IPS-NIHi11 (cell line): ENCODE data around the gene ATP9B.
A peak's percentile ranks its signal among the peaks of the same experiment; 100 is the strongest.

Experiments
- DNase-seq: peaks from one replicate; pipeline ENCODE4 v3.0.0; 2012; ENCODE audit warnings: mixed read lengths, low spot score

ATP9B gene

DNA sequence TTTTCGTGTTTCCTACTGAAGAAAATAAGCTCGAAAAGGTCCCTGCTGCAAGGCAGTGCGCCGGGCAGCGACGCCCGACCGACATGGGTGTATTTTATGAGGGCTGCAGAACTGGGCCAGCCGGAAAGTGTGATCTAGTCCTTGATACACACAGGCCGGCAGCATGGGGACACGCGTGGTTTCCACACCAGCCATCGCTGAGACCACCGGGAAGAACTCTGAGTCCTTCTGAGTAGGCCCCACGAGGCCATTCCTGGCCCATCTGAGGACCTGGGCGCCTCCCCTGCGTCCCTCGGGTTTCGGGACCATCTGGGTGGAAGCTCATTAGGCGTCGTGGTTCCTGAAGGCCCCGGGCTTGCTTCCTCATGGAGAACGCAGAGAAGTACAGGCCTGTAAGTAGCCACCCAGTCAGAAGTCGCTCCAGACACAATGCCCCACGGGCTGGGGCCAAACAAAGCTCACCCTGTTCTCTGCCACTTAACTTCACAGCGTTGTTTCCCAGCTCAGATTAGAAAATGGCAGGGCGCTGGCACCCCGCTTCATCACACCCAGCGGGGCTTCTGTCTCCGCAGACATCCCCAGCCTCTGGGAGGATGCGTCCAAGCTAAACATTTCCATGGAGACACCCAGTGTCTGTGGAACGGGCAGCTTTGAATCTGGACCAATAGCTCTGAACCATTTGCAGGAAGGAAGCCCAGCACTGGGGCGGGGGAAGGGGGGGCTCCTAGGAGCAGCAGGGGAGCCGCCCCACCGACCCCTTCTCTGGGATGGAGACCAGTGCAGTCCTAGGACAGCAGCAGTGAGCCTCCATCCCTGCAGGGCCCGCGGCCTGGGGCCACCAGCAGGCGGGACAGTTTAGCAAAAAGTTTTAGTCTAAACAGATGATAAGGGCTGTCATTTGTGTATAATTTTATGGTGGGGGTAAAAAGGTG lies 328.9 kb downstream of the ATP9B start:
- no peak for DNase-seq

DNA sequence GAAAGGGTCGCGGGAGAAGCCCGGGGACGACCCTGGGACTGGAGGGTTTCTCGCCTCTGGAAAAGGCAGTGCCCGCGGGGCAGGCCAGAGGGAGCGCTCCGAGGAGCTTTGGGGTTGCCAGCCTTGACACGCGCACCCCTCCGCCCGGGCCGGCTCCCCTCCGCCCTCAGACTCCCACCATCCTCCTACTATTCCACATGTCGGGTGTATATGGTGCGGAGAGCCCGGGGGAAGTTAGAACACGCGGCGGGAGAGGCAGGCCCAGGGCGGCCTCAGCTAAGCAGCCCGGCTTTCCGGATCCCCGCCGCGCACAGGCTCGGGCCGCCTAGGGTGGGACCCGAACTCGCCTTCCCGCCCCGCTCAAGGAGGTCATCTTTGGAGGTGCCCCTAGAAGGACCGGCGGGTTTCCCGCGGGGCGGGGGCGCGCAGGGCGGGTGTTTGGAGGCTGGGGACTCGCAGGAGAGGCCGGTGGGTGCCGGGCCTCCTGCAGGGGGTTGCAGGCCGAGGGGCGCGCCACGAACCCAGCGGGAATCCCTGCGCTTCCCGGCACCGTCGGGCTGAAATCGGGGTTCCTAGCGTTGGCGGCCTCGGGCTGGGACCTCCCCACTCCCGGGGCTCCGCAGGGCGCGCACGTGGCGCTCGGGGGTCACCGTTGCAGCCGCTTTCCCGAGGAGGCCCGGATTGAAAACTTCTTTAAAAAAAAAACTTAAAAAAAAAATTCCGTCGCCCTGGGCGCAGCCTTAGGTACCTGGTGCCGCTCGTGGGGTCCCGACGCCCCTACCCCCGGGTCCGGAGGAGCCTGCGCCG lies 330.3 kb downstream of the ATP9B start:
- no peak for DNase-seq

DNA sequence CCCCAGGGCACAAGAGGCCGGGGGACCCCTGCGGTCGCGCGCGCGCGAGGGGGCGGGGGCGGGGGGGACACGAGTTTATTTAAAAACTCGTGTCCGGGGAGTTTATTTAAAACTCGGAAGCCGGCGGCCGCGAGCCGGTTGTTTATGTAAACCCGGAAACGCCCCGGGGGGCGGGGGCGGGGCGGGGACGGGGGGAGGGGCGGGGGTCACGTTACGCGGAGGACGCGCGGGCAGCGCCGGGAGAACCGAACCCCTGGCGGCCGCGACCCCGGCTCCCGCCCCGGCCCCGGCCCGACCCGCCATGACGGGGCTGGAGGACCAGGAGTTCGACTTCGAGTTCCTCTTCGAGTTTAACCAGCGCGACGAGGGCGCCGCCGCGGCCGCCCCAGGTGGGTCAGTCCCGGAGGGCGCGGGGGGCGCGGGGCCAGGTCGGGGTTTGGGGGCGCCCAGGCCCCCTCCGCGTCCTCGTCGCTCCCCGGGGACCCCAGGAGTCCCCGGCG lies 330.9 kb downstream of the ATP9B start:
- peak; percentile 74 for DNase-seq

DNA sequence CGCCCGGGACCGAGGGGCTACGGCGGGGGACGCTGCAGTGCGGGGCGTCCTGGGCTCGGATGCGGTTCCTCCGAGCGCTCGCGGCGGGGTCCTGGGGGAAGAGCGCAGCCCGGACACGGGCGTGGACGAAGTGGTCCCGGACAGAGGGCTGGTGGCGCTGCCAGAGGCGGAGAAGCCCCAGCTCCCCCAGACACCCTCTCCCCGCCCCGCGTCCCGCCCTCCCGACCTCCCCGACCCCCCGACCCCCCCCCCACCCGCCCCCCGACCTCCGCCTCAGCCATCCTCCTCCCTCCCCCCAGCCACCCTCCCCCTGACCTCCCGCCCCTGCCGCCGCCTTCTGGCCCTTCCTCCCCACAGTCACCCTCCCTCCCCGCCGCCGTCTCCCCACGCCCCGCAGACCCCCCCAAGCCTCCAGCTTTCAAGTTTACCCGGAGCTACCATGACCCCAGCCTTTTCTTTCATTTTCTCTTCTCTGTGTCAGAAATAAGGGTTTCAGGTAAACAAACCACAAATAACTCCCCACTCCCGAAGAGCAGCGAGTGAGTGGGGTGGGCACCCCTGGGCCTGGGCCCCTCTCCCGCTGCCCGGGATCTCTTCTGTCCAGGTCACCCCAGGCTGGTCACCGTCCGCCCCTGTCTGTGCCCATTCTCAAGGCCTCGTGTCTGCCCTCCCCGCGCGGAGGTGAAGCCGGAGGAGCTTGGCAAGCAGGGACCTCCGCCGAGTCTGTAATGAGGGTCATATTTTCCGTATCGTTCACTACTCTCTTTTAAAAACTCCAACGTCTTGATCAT lies 331.6 kb downstream of the ATP9B start:
- peak; percentile 80 for DNase-seq

DNA sequence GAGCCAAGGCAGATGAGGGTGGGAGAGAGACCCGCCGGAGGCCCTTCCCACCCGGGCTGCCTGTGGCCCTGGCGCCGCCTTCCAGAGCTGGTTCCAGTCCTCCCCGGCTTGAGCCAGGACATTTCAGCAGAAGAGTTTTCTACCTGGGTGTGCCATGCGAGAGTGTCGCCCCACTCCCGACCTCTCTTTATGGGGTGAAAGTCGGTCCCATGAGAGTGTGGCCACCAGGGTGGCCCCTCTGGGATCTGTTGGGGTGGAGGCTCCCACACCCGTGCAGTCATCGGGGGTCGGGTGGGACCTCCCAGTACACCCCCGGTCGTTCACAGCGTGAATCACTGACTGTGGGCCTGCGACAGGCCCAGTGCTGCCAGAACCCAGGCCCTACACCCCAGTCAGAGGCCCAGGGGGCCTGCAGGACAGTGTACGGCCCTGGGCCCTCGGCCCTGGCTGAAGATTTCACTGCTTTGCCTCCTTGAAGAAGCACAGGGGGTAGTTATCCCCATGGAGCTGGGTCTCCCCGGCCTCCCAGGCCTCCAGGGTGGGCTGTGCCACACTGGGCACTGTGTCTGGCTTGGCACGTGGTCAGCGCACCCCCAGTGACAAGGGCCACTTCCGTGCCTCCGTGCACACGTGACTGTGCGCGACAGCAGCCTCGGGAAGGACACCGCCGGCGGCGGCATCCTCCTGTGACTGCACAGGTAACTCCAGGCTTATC lies 332.5 kb downstream of the ATP9B start:
- no peak for DNase-seq

DNA sequence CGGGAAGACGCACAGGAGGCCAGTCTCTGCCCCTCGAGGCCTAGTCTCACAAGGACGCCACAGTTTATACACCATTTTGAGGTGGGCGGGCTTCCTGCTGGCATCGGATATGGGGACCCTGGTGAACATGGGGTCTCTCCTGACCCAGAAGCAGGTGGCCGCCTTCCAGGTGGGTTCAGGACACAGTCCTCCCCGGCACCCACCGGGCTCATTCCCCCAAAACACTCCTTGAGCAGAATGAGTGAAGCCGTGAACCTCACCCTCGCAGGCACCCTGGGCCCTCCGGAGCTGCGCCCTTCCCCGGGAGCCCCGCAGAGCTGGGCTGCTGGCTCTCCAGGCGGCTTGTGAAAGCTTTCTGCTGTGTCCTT lies 333.0 kb downstream of the ATP9B start:
- no peak for DNase-seq

DNA sequence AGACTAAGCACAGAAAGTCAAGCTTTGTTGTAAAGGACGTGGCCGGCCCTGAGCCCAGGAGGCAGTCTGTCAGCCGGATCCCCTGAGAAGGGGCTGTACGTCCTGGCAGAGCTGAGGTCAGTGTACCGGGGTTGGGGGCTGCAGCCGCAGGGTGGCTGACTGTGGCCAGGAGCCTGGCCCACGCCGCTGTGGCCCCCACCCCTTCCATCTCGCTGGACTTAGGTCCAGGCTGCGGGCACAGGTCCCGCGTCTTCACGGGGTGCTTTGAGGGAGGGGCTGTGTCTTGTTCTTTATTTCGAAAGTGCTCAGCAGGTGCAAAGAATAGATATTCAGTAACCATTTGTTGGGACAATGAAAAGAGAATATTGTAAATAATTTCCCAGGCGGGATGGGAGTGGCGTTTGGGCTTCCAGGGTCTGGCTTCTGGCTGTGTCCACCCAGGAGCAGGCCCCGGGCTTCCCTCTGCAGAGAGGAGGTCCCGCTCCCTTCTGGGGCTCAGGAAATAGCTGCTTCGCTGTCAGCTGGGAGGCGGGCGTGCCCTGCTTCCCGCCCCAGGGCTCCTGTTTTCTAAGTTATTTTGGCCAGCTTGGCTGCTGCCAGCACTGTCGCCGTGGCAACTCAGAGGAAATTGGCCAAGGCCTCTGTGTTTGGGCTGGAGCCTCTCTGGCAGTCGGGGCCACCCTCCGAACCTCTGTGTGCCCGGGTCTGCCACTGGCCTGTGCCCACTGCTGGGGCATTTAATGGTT lies 334.0 kb downstream of the ATP9B start:
- peak; percentile 70 for DNase-seq

DNA sequence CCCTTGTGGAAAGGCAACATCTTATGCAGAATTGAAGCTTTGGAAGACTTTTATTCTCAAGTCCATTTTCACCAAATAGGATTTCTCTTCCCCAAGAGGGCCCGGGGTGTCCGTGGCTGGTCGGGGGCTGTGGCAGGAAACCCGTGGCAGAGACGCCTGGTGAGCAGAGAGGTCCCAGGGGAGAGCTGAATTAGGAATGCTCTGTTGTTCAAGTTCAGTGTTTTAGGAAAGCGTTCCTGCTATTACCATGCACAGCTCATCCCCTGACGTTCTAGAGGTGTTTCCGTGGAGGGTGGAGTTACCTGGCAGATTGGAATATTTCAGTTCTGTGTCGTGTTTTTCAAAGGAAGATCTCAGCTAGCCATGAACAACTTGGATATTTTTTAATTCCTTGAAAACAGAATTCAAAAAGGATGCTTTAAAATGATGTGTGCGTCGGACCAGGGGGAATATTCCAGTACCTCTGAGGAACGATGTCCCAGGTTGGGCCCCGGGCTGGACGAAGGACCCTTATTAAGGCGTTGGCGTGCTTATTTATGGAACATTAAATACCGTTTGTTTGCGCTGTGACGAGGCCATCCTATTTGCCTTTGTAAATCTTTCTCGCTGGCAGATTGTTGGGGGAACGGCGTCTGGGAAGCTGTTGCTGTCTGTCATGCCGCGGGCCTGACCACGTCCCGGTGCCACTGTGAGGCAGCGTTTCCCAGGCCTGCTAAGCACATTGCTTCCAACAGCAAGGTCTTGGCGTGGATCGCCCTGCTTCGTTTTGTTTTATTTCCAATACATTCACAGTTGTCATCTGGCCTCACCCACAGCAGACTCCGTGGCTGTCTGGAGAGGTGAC lies 334.8 kb downstream of the ATP9B start:
- no peak for DNase-seq

DNA sequence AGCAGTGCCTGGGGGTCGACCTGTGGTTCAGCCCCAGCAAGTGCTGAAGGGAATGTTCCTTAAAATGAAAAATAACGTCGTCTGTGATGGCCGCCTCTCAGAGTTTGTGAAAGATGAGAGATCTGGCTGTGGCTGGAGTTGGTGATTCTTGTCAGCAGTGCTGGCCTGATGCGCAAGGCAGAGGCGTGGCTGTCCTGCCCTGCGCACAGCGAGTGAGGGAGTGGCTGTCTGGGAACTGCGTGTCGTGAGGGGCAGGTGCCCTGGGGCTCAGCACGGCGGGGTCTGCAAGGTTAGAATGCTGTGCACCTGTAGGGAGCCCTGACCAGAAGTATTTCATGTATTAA lies 335.3 kb downstream of the ATP9B start:
- no peak for DNase-seq

DNA sequence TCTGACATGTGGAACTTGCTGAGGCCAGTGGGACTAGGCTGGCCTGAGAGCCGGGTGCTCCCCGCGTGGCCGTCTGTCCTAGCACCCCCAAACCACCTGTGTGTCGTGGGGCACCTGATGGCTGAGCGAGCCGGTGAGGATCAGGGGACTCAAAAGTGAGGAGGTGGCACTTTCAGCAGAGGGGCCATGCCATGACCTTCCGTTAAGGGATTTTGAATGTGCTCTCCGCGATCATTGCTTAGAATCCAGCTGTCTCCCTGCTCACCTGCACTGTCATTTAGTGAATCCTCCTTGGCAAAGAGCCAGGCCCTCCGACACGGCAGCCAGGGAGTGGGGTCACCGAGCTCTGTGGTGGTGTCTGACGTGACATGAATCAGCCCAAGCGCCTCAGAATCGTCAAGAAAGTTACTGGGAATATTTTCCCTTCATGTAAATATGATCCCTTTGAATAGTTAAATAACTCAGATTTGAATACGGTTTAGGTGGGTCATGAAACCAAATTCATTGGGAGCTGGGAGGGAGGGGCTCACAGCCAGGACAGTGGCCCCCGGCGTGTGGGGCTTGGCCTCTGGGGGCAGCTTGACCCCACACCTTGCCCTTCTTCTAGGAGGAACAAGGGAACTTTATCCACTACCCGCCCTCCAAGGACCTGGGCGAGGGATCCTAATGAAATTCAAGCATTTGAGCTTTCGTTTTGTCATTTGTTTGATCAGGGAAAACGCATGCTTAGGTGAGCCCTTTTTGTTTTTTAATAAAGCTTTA lies 336.0 kb downstream of the ATP9B start:
- no peak for DNase-seq

DNA sequence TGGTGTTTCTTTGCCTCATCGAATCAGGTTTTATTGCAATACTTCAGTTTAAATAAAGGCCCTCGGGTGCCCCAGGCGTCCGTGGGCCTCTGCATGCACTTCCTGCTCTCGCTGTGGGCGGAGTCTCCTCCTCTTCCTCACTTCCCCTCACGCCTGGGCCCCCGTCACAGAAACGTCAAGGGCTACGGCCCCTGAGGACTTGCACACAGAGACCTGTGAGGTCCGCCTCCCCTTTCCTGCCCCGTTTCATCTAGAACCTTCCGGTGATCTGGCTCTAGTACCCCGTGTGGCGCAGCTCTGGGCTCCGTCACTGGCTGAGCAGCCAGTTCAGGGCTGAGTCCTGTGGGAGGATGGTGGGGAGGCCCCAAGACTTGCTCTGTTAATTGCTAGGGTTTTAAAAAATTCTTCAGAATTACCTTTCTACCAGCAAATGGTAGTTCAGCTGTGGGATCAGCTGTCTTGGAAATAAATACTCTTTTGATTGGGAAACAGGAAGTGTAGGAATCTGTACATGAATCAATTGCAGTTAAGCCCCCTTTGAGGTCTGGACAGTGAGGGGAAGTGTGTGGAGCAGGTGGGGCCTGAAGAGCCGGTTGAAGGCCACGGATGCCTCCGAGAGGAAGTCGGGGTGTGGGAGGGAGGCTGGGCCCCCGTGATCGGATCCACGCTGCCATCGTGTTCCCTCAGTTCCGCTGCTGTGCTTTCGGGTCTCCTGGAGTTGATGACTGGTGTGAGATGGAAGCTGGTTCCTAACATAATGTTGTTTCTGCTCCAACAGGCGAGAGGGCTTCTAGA lies 336.8 kb downstream of the ATP9B start:
- no peak for DNase-seq

DNA sequence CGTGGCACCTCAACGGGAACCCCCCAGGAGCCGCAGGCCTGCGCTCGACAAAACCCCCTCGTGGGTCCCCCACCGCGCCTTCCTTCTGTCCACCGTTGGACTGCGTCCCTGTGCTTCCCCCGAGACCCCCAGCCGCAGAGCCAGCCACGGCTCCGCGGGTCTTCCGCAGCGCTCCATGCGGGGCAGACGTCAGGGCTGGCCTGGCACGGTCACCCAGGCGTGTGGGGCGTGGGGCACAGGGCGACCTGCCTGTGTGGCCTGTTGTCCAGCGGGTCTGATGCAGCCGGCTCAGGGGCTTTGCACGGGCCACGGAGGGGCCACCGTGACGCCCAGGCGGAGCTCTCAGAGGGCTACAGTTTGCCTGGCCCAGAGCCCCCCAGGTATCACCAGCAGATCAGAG lies 337.5 kb downstream of the ATP9B start:
- DNase-seq = no peak

DNA sequence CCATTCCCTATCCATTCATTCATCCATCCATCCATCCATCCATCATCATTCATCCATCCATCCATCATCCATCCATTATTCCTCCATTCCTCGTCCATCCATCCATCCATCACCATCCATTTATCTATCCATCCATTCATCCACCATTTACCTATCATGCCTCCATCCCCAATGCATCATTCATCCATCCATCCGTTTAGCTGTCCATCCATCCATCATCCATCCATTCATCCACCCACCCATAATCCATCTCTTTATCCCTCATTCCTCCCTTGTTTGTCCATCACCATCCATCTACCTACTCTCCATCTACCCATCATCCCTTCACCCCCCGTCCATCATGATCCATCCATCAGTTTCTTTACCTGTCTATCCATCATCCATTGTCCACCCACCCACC lies 340.1 kb downstream of the ATP9B start:
- no peak for DNase-seq

DNA sequence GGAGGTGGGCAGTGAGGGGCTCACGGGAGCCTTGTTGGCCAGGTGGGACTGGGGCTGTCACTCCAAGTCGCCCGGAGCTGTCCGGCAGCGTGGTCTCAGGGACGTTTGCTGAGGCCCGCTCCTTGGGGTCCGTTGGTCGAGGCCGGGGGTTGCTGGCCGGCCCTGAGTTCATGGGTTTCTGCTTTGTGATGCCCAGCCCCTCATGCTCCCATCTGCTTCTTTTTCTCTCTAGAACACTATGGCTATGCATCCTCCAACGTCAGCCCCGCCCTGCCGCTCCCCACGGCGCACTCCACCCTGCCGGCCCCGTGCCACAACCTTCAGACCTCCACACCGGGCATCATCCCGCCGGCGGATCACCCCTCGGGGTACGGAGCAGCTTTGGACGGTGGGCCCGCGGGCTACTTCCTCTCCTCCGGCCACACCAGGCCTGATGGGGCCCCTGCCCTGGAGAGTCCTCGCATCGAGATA lies 341.0 kb downstream of the ATP9B start:
- DNase-seq = no peak

DNA sequence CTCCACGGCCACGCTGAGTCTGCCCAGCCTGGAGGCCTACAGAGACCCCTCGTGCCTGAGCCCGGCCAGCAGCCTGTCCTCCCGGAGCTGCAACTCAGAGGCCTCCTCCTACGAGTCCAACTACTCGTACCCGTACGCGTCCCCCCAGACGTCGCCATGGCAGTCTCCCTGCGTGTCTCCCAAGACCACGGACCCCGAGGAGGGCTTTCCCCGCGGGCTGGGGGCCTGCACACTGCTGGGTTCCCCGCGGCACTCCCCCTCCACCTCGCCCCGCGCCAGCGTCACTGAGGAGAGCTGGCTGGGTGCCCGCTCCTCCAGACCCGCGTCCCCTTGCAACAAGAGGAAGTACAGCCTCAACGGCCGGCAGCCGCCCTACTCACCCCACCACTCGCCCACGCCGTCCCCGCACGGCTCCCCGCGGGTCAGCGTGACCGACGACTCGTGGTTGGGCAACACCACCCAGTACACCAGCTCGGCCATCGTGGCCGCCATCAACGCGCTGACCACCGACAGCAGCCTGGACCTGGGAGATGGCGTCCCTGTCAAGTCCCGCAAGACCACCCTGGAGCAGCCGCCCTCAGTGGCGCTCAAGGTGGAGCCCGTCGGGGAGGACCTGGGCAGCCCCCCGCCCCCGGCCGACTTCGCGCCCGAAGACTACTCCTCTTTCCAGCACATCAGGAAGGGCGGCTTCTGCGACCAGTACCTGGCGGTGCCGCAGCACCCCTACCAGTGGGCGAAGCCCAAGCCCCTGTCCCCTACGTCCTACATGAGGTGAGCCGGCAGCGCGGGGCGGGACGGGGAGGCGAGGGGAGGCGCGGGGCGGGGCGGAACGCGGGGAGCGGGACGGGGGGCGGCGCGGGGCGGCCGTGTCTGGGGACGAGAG lies 341.8 kb downstream of the ATP9B start:
- no peak for DNase-seq

DNA sequence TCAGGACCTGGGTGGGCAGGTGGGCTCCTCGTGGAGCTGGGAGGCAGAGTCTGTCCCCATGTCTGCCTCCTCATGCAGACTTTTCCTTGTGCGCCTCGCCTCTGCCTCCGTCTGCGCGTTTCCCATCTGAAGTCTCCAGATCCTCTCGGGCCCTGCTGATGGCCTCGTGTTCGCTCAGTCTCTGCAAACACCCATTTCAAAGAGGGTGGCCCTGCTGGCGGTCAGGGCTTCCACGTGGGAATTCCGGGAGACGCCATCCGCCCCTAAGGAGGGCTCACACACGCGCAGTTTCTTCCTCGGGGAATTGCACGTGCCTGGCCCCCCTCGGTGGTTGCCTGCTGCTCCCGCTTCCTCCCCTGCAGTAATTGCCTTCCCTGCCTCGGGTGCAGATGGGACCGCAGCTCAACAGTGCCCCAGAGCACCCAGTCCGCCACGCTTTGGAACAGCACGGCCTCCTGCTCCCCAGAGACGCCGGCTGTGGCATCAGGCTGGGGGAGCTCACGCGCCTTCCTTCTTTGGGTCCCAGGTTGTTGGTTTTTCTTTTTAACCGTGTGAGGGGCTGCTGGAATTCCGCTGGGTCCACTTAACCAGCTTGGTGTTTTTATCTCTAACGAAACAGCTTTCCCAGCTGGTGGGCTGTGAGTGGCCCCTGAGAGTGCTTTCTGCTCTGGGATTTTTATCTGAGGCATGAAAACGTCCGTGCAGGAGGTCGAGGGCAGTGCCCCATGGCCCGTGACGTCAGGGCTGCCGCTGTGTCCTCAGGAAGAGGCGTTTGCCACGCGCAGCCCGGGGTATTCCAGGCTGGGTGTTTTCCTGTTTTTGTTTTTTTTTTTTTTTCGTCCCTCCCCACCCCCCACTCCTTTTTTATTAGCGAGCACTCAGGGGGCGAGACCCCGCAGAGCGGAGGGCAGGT lies 342.7 kb downstream of the ATP9B start:
- no peak for DNase-seq
